Caco-2 (cell line): ENCODE results near the gene PCDH19. TPM values are rescaled to one million over a fixed set of nuclear protein-coding genes. Genes with fewer than 3 reads are reported as not detected.
A peak's percentile ranks its signal among the peaks of the same experiment; 100 is the strongest.

ENCODE experiments used
- BruUV-seq: library from RNA; stranded (reverse); fragments of 400-500 nt; replicated peaks from 2 replicates; lab custom pipeline; 2021; lab: Mats Ljungman, UMichigan
- CTCF ChIA-PET: fragments of 300-600 bp; sonication (Branson Sonifier 250); formaldehyde crosslinking; loops from one replicate; lab custom pipeline; 2022; ENCODE audit warnings: antibody characterized with exemption; lab: Charles Lee
- POLR2A ChIA-PET: fragments of 300-600 bp; sonication (Branson Sonifier 250); formaldehyde crosslinking; loops from one replicate; lab custom pipeline; 2022; ENCODE audit warnings: antibody characterized with exemption; lab: Charles Lee
- DNase-seq, 2 experiments: peaks; one replicate each; pipeline versions ENCODE4 v3.0.0 to v3.0.0-alpha.2; 2020 to 2022
- H3K27me3 ChIP-seq: replicated peaks from 2 replicates; pipeline ENCODE4 v1.6.0; 2011; ENCODE audit warnings: low read length; ENCODE audit not compliant: control insufficient read depth, insufficient read depth
- H3K36me3 ChIP-seq: 2 replicates; pipeline ENCODE4 v1.5.1; 2011; ENCODE audit warnings: low read length; ENCODE audit not compliant: control insufficient read depth, insufficient read depth
- H3K4me1 ChIP-seq: fragments of 250-450 bp; sonication (Bioruptor Pico); 2 replicates; pipeline ENCODE4 v1.5.1; 2020; ENCODE audit warnings: mild to moderate bottlenecking
- H3K4me3 ChIP-seq: 2 replicates; pipeline ENCODE4 v1.5.1; 2011; ENCODE audit warnings: low read depth, mild to moderate bottlenecking, control low read depth, low read length
- H3K9me3 ChIP-seq: fragments of 250-450 bp; sonication (Bioruptor Pico); 2 replicates; pipeline ENCODE4 v1.5.1; 2020; ENCODE audit warnings: mild to moderate bottlenecking, moderate library complexity
- H3K27ac Mint-ChIP-seq: one replicate; pipeline ENCODE4 v1.8.0; 2022; ENCODE audit warnings: mixed read lengths; ENCODE audit not compliant: unreplicated experiment
- H3K27me3 Mint-ChIP-seq: one replicate; pipeline ENCODE4 v1.8.0; 2022; ENCODE audit warnings: mixed read lengths; ENCODE audit not compliant: insufficient read depth, unreplicated experiment
- H3K36me3 Mint-ChIP-seq: one replicate; pipeline ENCODE4 v1.8.0; 2022; ENCODE audit warnings: mild to moderate bottlenecking, mixed read lengths; ENCODE audit not compliant: insufficient read depth, unreplicated experiment
- H3K4me1 Mint-ChIP-seq: one replicate; pipeline ENCODE4 v1.8.0; 2022; ENCODE audit warnings: low read depth, mixed read lengths; ENCODE audit not compliant: unreplicated experiment
- H3K4me3 Mint-ChIP-seq: one replicate; pipeline ENCODE4 v1.8.0; 2022; ENCODE audit warnings: mild to moderate bottlenecking, moderate library complexity, mixed read lengths; ENCODE audit not compliant: unreplicated experiment
- H3K9me3 Mint-ChIP-seq: one replicate; pipeline ENCODE4 v1.8.0; 2022; ENCODE audit warnings: mixed read lengths; ENCODE audit not compliant: unreplicated experiment
- CTCF ChIP-seq, 2 experiments: fragments of 200-600 bp in 1 of 2; IDR thresholded peaks; 1 replicate in 1 of 2; 2 replicates in 1 of 2; pipeline versions ENCODE4 v1.5.1 to v1.8.0; 2011 to 2022; ENCODE audit warnings: antibody characterized with exemption in 1 of 2, control low read depth in 1 of 2, inconsistent platforms in 1 of 2, low read depth in 1 of 2, low read length in 1 of 2, mild to moderate bottlenecking in 1 of 2, moderate library complexity in 1 of 2; ENCODE audit not compliant: insufficient read depth in 1 of 2, severe bottlenecking in 1 of 2, unreplicated experiment in 1 of 2
- intact Hi-C: fragments of 100-400 bp; cut with micrococcal nuclease; formaldehyde crosslinking; loops from one replicate; pipeline ENCODE4 v1.10.0; 2022; ENCODE audit not compliant: unreplicated experiment
- total RNA-seq: library from RNA; stranded (reverse); gene quantifications from 2 replicates; pipeline ENCODE4 v1.2.3, GENCODE V29; 2022

PCDH19 gene
- total RNA-seq, 1 experiment from 2014 or later: 0.11 TPM

GRCh38 chrX:100418556-100418955, 8.5 kb upstream of the PCDH19 start:
- Mint-ChIP-seq H3K4me3 (no peak overlapping the region), H3K4me1 (no peaks in the 10 kb centered on the region), H3K27ac (no peak overlapping the region), H3K36me3 (no peaks in the 10 kb centered on the region), H3K27me3 (peaks cover 5% of the 10 kb centered on the region), H3K9me3 (no peaks in the 10 kb centered on the region)
- Histone ChIP-seq H3K36me3 (no peaks in the 10 kb centered on the region), H3K4me1 (no peaks in the 10 kb centered on the region), H3K4me3 (no peak overlapping the region), H3K27me3 (no peaks in the 10 kb centered on the region), H3K9me3 (no peaks in the 10 kb centered on the region)
- intact Hi-C loops: no loop called here
- ChIA-PET CTCF (no interaction called here), POLR2A (no interaction called here)
- no TSS peak for BruUV-seq
- no peak for DNase-seq
- no peak for TF ChIP-seq CTCF (IDR thresholded peaks at IDR 0.05; ENCODE audit: insufficient read depth in 1 of 2, low read depth in 1 of 2, low read length in 1 of 2, severe bottlenecking in 1 of 2, unreplicated experiment in 1 of 2)

GRCh38 chrX:100417681-100418080, 7.6 kb upstream of the PCDH19 start:
- intact Hi-C loops: no loop called here
- Mint-ChIP-seq H3K27me3 (peaks cover 9% of the 10 kb centered on the region), H3K4me3 (no peak overlapping the region), H3K36me3 (no peaks in the 10 kb centered on the region), H3K27ac (no peak overlapping the region), H3K9me3 (no peaks in the 10 kb centered on the region), H3K4me1 (peaks cover 5% of the 10 kb centered on the region)
- no peak for DNase-seq
- Histone ChIP-seq H3K4me1 (no peaks in the 10 kb centered on the region), H3K9me3 (no peaks in the 10 kb centered on the region), H3K27me3 (no peaks in the 10 kb centered on the region), H3K36me3 (no peaks in the 10 kb centered on the region), H3K4me3 (no peak overlapping the region)
- BruUV-seq: no TSS peak
- ChIA-PET CTCF (no interaction called here), POLR2A (no interaction called here)
- TF ChIP-seq CTCF (IDR thresholded peaks at IDR 0.05; ENCODE audit: insufficient read depth in 1 of 2, low read depth in 1 of 2, low read length in 1 of 2, severe bottlenecking in 1 of 2, unreplicated experiment in 1 of 2): no peak

DNA sequence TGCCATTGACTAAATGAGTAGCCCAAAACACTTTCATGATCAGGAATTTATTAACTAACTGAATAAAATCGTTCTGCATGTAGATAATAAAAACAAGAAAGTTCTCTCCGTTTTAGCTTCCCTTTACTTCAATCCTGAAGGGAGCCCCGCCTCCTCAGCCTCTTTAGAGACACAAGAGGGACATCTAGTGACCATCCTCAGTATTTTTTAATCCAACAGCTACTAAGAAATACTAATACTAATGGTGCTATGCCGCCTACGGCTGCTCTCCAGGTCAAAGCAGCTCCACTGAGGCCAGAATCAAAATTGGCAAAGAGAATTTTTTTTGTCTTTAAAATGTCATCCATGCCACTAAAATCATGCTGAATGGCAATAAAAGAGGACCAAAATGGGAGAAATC, 3.2 kb upstream of the PCDH19 start:
- H3K4me1 ChIP-seq: no peaks in the 10 kb centered on the region
- H3K27me3 ChIP-seq: no peaks in the 10 kb centered on the region; the same call in 1 of the 2 replicates
- Mint-ChIP-seq H3K4me3 (no peak overlapping the region), H3K36me3 (no peaks in the 10 kb centered on the region), H3K27ac (no peak overlapping the region), H3K9me3 (no peaks in the 10 kb centered on the region), H3K4me1 (peaks cover 5% of the 10 kb centered on the region), H3K27me3 (peaks cover 14% of the 10 kb centered on the region)
- ChIA-PET POLR2A (no interaction called here), CTCF (interaction anchor here (0.6 to 2.2 kb wide), 6 partner anchors 33 to 670 kb away, joined by 3 to 42 read pairs (median 4); no protein-coding TSS in a partner anchor)
- H3K9me3 ChIP-seq: no peaks in the 10 kb centered on the region
- H3K4me3 ChIP-seq: no peak overlapping the region
- intact Hi-C loops: loop anchor here (1.0 to 5.0 kb wide), 2 partner anchors 45 to 336 kb away; no protein-coding TSS in a partner anchor
- peak in 1 of 2 experiments; percentile 55 for DNase-seq
- TF ChIP-seq CTCF (IDR thresholded peaks at IDR 0.05; ENCODE audit: insufficient read depth in 1 of 2, low read depth in 1 of 2, low read length in 1 of 2, severe bottlenecking in 1 of 2, unreplicated experiment in 1 of 2): no peak
- no peaks in the 10 kb centered on the region for H3K36me3 ChIP-seq
- BruUV-seq: no TSS peak
